Heart left ventricle (tissue), 13 donors: ENCODE measurements around the gene ZNF837.

Experiments
- POLR2A ChIP-seq, 2 donors: fragments of 450-650 bp; IDR thresholded peaks; one replicate each; pipeline ENCODE4 v1.6.1; 2017; ENCODE audit warnings: antibody characterized with exemption in 2 of 2, mild to moderate bottlenecking in 2 of 2, moderate library complexity in 2 of 2
- TF ChIP-seq, protein P1 (sequence below), 12 donors: fragments of 200-600 bp; sonication (generic) in 4 of 12; IDR thresholded peaks; one replicate each; pipeline versions ENCODE4 v1.5.0 to v1.8.0; 2018 to 2022; ENCODE audit warnings: antibody characterized with exemption in 12 of 12, mild to moderate bottlenecking in 5 of 12
- donor health status: ischemic (EF 13 %, LVEDD 7.1; RV severe dilation, severe dysfunction).
- donor health status: DM: no; HTN: yes; CAD: no.
- donor health status: DM: no; HTN: no; CAD: no.
- donor health status: ischemic (EF 25% LVEDD 6.9; RV normal size, moderate dysfunction).
- donor health status: ischemic (EF 25% LVEDD 5.7; RV mildly dilated, moderate dysfunction).
- donor health status: ischemic (EF 35%, LVEDD 5.7; RV mildly dilated, moderate dysfunction).
- donor health status: nonischemic (EF 11% LVEDD 7.7; RV severe dilation, severe dysfunction).
- donor health status: DM: yes; HTN: yes; CAD: no.
- donor health status: PGD.
- donor health status: ischemic (EF 29% LVEDD 5.4; RV normal size, mild dysfunction).
- donor health status: nonischemic (EF 23%, LVEDD 6.1; RV moderate dilation, normal function).

DNA sequence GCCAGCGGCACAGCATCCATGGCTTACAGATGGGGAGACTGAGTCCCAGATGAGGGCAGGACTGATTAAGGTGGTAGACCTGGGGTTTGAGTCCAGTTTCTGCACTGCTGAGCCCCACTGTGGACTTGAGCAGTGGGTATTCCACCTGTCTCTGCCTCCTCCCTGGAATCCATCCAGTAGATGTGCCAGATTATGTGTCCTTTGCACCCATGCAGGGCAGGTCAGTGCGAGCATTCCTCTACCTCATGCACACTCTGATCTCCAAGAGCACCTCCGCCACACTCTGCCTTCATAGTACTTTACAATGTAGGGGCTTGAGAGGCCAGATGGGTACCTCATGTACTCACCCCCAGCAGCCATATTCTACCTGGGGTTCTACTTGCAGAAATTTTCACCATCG, 44.0 kb downstream of the ZNF837 start:
- TF ChIP-seq, protein P1, sequence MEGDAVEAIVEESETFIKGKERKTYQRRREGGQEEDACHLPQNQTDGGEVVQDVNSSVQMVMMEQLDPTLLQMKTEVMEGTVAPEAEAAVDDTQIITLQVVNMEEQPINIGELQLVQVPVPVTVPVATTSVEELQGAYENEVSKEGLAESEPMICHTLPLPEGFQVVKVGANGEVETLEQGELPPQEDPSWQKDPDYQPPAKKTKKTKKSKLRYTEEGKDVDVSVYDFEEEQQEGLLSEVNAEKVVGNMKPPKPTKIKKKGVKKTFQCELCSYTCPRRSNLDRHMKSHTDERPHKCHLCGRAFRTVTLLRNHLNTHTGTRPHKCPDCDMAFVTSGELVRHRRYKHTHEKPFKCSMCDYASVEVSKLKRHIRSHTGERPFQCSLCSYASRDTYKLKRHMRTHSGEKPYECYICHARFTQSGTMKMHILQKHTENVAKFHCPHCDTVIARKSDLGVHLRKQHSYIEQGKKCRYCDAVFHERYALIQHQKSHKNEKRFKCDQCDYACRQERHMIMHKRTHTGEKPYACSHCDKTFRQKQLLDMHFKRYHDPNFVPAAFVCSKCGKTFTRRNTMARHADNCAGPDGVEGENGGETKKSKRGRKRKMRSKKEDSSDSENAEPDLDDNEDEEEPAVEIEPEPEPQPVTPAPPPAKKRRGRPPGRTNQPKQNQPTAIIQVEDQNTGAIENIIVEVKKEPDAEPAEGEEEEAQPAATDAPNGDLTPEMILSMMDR (IDR thresholded peaks at IDR 0.05), result no peak
- TF ChIP-seq POLR2A (IDR thresholded peaks at IDR 0.05), result no peak
